HepG2 (cell line): ENCODE data around the gene TF. TPM values are rescaled to one million over a fixed set of nuclear protein-coding genes. Genes with fewer than 3 reads are reported as not detected.

Source experiments
- CBX5 ChIP-seq: sonication (generic); formaldehyde crosslinking; IDR thresholded peaks from 2 replicates; pipeline ENCODE4 v1.4.0; 2020; ENCODE audit warnings: missing genetic modification reagents, borderline replicate concordance
- CHCHD3 ChIP-seq: sonication (generic); formaldehyde crosslinking; IDR thresholded peaks from 2 replicates; pipeline ENCODE4 v1.8.0; 2022; ENCODE audit warnings: mild to moderate bottlenecking, missing genetic modification reagents, moderate library complexity
- CREB3 ChIP-seq: sonication (generic); formaldehyde crosslinking; IDR thresholded peaks from 2 replicates; pipeline ENCODE4 v1.5.0; 2020; ENCODE audit warnings: missing genetic modification reagents
- HNF4G ChIP-seq, 2 experiments: sonication (generic) in 1 of 2; formaldehyde crosslinking in 1 of 2; IDR thresholded peaks; 2 replicates each; pipeline versions ENCODE4 v1.4.0 to v1.6.1; 2011 to 2020; ENCODE audit warnings: borderline replicate concordance in 2 of 2, low read depth in 2 of 2, mild to moderate bottlenecking in 2 of 2, low read length in 1 of 2, missing genetic modification reagents in 1 of 2, moderate library complexity in 1 of 2
- TFAP4 ChIP-seq: sonication (generic); IDR thresholded peaks from 2 replicates; pipeline ENCODE4 v1.6.1; 2016; ENCODE audit warnings: low read depth, borderline replicate concordance
- ZIK1 ChIP-seq: sonication (generic); formaldehyde crosslinking; IDR thresholded peaks from 2 replicates; pipeline ENCODE4 v1.5.0; 2020; ENCODE audit warnings: mild to moderate bottlenecking, low read depth, missing genetic modification reagents, borderline replicate concordance
- ZKSCAN8 ChIP-seq: IDR thresholded peaks from 2 replicates; pipeline ENCODE4 v1.6.1; 2016; ENCODE audit warnings: borderline replicate concordance, missing genetic modification reagents, missing compliant biosample characterization
- ZMYM3 ChIP-seq: sonication (generic); formaldehyde crosslinking; IDR thresholded peaks from 2 replicates; pipeline ENCODE4 v1.5.1; 2020; ENCODE audit warnings: mild to moderate bottlenecking, missing genetic modification reagents
- ZNF143 ChIP-seq: sonication (generic); formaldehyde crosslinking; IDR thresholded peaks from 2 replicates; pipeline ENCODE4 v1.4.0; 2020; ENCODE audit warnings: missing genetic modification reagents
- ZNF292 ChIP-seq: sonication (generic); formaldehyde crosslinking; IDR thresholded peaks from 2 replicates; pipeline ENCODE4 v1.8.1; 2022; ENCODE audit warnings: mild to moderate bottlenecking, low read depth, missing genetic modification reagents, borderline replicate concordance
- ZNF441 ChIP-seq: sonication (generic); formaldehyde crosslinking; IDR thresholded peaks from 2 replicates; pipeline ENCODE4 v1.7.0; 2021; ENCODE audit warnings: missing genetic modification reagents, borderline replicate concordance
- ZXDC ChIP-seq: sonication (generic); formaldehyde crosslinking; IDR thresholded peaks from 2 replicates; pipeline ENCODE4 v1.5.0; 2020; ENCODE audit warnings: mild to moderate bottlenecking, missing genetic modification reagents
- polyA plus RNA-seq, 8 experiments: library from polyadenylated mRNA; depleted of rRNA in 3 of 8; stranded (reverse) in 7 of 8; unstranded in 1 of 8; fragments of >200 nt; fragmentation: Illumina TruSeq in 4 of 8; extraction: Trizol in 4 of 8; gene quantifications; 2 replicates each; pipeline versions ENCODE4 v1.2.1 to v1.2.3, GENCODE V29; 2011 to 2016; ENCODE audit warnings: low read depth in 4 of 8, missing spikeins in 1 of 8, mixed read lengths in 1 of 8; ENCODE audit not compliant: insufficient read depth in 1 of 8
- total RNA-seq, 5 experiments: library from RNA; depleted of rRNA; stranded (reverse); fragments of >200 nt; fragmentation: Illumina TruSeq; extraction: Trizol; gene quantifications; 2 replicates each; pipeline ENCODE4 v1.2.3, GENCODE V29; 2016; ENCODE audit warnings: low read depth in 1 of 5
- TF ChIP-seq, protein P1 (sequence below): sonication (generic); formaldehyde crosslinking; IDR thresholded peaks from 2 replicates; pipeline ENCODE4 v1.4.0; 2020; ENCODE audit warnings: missing genetic modification reagents, borderline replicate concordance
- TF ChIP-seq, protein P2 (sequence below): sonication (generic); formaldehyde crosslinking; IDR thresholded peaks from 2 replicates; pipeline ENCODE4 v1.9.0; 2021; ENCODE audit warnings: mild to moderate bottlenecking, missing genetic modification reagents

Gene TF
- total and polyA plus RNA-seq, 2 of the 13 experiments (the other 11 are each of a cell fraction or from before 2014, with no cell fraction given), result 10,074 to 11,821 TPM

GRCh38 chr3:133742351-133743091 is 3.7 kb upstream of the TF start (continued):
- peak; percentile 74; the same call in 1 of the 2 replicates for TF ChIP-seq CBX5 (CRISPR knock-in tag)
- peak; percentile 75; the same call in 1 of the 2 replicates for TF ChIP-seq ZNF441 (CRISPR knock-in tag)
- peak; percentile 63 for TF ChIP-seq ZNF143 (CRISPR knock-in tag)
- no peak for TF ChIP-seq ZXDC (CRISPR knock-in tag)
- TF ChIP-seq ZKSCAN8 (CRISPR knock-in tag), result peak; percentile 86; the same call in 1 of the 2 replicates
- no peak for TF ChIP-seq ZIK1 (CRISPR knock-in tag)
- TF ChIP-seq CREB3 (CRISPR knock-in tag), result no peak
- TF ChIP-seq HNF4G (IDR thresholded peaks at IDR 0.05; ENCODE audit: borderline replicate concordance, low read depth, low read length), result peak; percentile 90
- peak; percentile 81; the same call in 1 of the 2 replicates for TF ChIP-seq HNF4G (CRISPR knock-in tag; IDR thresholded peaks at IDR 0.05; ENCODE audit: borderline replicate concordance, low read depth)
- peak; percentile 69; the same call in 1 of the 2 replicates for TF ChIP-seq ZNF292
- peak; percentile 72; the same call in 1 of the 2 replicates for TF ChIP-seq ZMYM3
- TF ChIP-seq, protein P1, sequence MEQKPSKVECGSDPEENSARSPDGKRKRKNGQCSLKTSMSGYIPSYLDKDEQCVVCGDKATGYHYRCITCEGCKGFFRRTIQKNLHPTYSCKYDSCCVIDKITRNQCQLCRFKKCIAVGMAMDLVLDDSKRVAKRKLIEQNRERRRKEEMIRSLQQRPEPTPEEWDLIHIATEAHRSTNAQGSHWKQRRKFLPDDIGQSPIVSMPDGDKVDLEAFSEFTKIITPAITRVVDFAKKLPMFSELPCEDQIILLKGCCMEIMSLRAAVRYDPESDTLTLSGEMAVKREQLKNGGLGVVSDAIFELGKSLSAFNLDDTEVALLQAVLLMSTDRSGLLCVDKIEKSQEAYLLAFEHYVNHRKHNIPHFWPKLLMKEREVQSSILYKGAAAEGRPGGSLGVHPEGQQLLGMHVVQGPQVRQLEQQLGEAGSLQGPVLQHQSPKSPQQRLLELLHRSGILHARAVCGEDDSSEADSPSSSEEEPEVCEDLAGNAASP, result peak; percentile 95
- no peak for TF ChIP-seq CHCHD3 (CRISPR knock-in tag)
- TF ChIP-seq, protein P2, sequence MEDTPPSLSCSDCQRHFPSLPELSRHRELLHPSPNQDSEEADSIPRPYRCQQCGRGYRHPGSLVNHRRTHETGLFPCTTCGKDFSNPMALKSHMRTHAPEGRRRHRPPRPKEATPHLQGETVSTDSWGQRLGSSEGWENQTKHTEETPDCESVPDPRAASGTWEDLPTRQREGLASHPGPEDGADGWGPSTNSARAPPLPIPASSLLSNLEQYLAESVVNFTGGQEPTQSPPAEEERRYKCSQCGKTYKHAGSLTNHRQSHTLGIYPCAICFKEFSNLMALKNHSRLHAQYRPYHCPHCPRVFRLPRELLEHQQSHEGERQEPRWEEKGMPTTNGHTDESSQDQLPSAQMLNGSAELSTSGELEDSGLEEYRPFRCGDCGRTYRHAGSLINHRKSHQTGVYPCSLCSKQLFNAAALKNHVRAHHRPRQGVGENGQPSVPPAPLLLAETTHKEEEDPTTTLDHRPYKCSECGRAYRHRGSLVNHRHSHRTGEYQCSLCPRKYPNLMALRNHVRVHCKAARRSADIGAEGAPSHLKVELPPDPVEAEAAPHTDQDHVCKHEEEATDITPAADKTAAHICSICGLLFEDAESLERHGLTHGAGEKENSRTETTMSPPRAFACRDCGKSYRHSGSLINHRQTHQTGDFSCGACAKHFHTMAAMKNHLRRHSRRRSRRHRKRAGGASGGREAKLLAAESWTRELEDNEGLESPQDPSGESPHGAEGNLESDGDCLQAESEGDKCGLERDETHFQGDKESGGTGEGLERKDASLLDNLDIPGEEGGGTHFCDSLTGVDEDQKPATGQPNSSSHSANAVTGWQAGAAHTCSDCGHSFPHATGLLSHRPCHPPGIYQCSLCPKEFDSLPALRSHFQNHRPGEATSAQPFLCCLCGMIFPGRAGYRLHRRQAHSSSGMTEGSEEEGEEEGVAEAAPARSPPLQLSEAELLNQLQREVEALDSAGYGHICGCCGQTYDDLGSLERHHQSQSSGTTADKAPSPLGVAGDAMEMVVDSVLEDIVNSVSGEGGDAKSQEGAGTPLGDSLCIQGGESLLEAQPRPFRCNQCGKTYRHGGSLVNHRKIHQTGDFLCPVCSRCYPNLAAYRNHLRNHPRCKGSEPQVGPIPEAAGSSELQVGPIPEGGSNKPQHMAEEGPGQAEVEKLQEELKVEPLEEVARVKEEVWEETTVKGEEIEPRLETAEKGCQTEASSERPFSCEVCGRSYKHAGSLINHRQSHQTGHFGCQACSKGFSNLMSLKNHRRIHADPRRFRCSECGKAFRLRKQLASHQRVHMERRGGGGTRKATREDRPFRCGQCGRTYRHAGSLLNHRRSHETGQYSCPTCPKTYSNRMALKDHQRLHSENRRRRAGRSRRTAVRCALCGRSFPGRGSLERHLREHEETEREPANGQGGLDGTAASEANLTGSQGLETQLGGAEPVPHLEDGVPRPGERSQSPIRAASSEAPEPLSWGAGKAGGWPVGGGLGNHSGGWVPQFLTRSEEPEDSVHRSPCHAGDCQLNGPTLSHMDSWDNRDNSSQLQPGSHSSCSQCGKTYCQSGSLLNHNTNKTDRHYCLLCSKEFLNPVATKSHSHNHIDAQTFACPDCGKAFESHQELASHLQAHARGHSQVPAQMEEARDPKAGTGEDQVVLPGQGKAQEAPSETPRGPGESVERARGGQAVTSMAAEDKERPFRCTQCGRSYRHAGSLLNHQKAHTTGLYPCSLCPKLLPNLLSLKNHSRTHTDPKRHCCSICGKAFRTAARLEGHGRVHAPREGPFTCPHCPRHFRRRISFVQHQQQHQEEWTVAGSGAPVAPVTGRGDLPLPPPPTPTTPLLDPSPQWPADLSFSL (CRISPR knock-in tag), result no peak
- TF ChIP-seq TFAP4, result peak; percentile 90
